HepG2 (cell line): ENCODE results near the gene SMARCA5. TPM values are rescaled to one million over a fixed set of nuclear protein-coding genes. Genes with fewer than 3 reads are reported as not detected.

Experiments
- ATAC-seq: fragments of 200-7000 bp; cut with Tn5 transposase; 3 replicates; pipeline ENCODE4 v1.9.1; 2020; ENCODE audit warnings: mild to moderate bottlenecking, moderate library complexity
- BruUV-seq: library from RNA; stranded (reverse); fragments of 400-500 nt; replicated peaks from 2 replicates; lab custom pipeline; 2021; lab: Mats Ljungman, UMichigan
- CTCF ChIA-PET: fragments of 300-600 bp; formaldehyde crosslinking; extraction: SDS; loops from one replicate; lab custom pipeline; 2021; ENCODE audit warnings: low total read pairs, inconsistent platforms, low intra/inter-chr PET ratio; lab: Yijun Ruan, JAX
- POLR2A ChIA-PET: fragments of 350-600 bp; sonication (Branson Sonifier 250); formaldehyde crosslinking; loops from one replicate; lab custom pipeline; 2020; ENCODE audit warnings: antibody characterized with exemption, inconsistent platforms; lab: Yijun Ruan, JAX
- DNase-seq: peaks from one replicate; pipeline ENCODE4 v3.0.0-alpha.2; 2015; ENCODE audit warnings: low spot score
- FAIRE-seq: peaks from 3 replicates; lab custom pipeline; 2011; peaks lifted over from hg19 to GRCh38; lab: Jason Lieb, UNC
- H2AFZ ChIP-seq: one replicate; pipeline ENCODE4 v1.6.1; 2011; ENCODE audit warnings: low read length, inconsistent platforms
- H3K27ac ChIP-seq: fragments of 300-600 bp; 3 replicates; pipeline ENCODE4 v1.8.0; 2011; ENCODE audit warnings: mixed run types, mild to moderate bottlenecking, mixed read lengths, low read length, inconsistent platforms; ENCODE audit not compliant: insufficient read depth; ENCODE audit errors: extremely low read length
- H3K27me3 ChIP-seq, 2 experiments: fragments of 200-600 bp in 1 of 2; 2 replicates in 1 of 2; 3 replicates in 1 of 2; pipeline versions ENCODE4 v1.6.0 to v1.8.0; 2011; ENCODE audit warnings: low read length in 2 of 2, mild to moderate bottlenecking in 2 of 2, moderate library complexity in 2 of 2, inconsistent platforms in 1 of 2; ENCODE audit not compliant: insufficient read depth in 2 of 2, control insufficient read depth in 1 of 2
- H3K36me3 ChIP-seq, 2 experiments: fragments of 200-600 bp in 1 of 2; replicated peaks in 1 of 2; 2 replicates in 1 of 2; 3 replicates in 1 of 2; pipeline versions ENCODE4 v1.5.1 to v1.8.0; 2011; ENCODE audit warnings: low read length in 2 of 2, inconsistent platforms in 1 of 2; ENCODE audit not compliant: insufficient read depth in 2 of 2, control insufficient read depth in 1 of 2
- H3K4me1 ChIP-seq: 2 replicates; pipeline ENCODE4 v1.5.1; 2012; ENCODE audit warnings: low read length, inconsistent platforms; ENCODE audit not compliant: insufficient read depth
- H3K4me2 ChIP-seq: 2 replicates; pipeline ENCODE4 v1.6.0; 2011; ENCODE audit warnings: low read depth, low read length, inconsistent platforms
- H3K4me3 ChIP-seq, 3 experiments: fragments of 200-600 bp in 1 of 3; sonication (generic), shearing (Covaris generic) in 1 of 3; replicated peaks in 1 of 3; 2 replicates each; pipeline ENCODE4 v1.5.1; 2011 to 2016; ENCODE audit warnings: low read length in 3 of 3, inconsistent platforms in 2 of 3, low read depth in 2 of 3, mild to moderate bottlenecking in 2 of 3, control low read depth in 1 of 3, mixed read lengths in 1 of 3; ENCODE audit not compliant: insufficient read depth in 1 of 3
- H3K79me2 ChIP-seq: one replicate; pipeline ENCODE4 v1.6.1; 2011; ENCODE audit warnings: low read length, inconsistent platforms; ENCODE audit not compliant: insufficient read depth
- H3K9ac ChIP-seq: 2 replicates; pipeline ENCODE4 v1.6.0; 2011; ENCODE audit warnings: mild to moderate bottlenecking, low read depth, low read length, inconsistent platforms; ENCODE audit not compliant: insufficient read depth
- H3K9me3 ChIP-seq: 2 replicates; pipeline ENCODE4 v1.5.1; 2012; ENCODE audit warnings: mild to moderate bottlenecking, low read length
- H4K20me1 ChIP-seq: 2 replicates; pipeline ENCODE4 v1.6.0; 2011; ENCODE audit warnings: inconsistent platforms, mild to moderate bottlenecking, low read length, moderate library complexity; ENCODE audit not compliant: insufficient read depth
- ATF7 ChIP-seq, 2 experiments: fragments of 450-650 bp in 1 of 2; sonication (generic) in 1 of 2; formaldehyde crosslinking in 1 of 2; IDR thresholded peaks; 2 replicates each; pipeline versions ENCODE4 v1.4.0 to v1.6.1; 2016 to 2020; ENCODE audit warnings: antibody characterized with exemption in 1 of 2, mild to moderate bottlenecking in 1 of 2, missing genetic modification reagents in 1 of 2
- KLF16 ChIP-seq, 2 experiments: sonication (generic) in 1 of 2; formaldehyde crosslinking in 1 of 2; IDR thresholded peaks; 2 replicates each; pipeline versions ENCODE4 v1.6.1 to v1.8.0; 2016 to 2023; ENCODE audit warnings: missing genetic modification reagents in 2 of 2, missing compliant biosample characterization in 1 of 2
- NFKB2 ChIP-seq: sonication (generic); formaldehyde crosslinking; IDR thresholded peaks from 2 replicates; pipeline ENCODE4 v1.4.0; 2020; ENCODE audit warnings: missing genetic modification reagents, borderline replicate concordance
- TIGD3 ChIP-seq: sonication (generic); formaldehyde crosslinking; IDR thresholded peaks from 2 replicates; pipeline ENCODE4 v1.5.1; 2020; ENCODE audit warnings: mild to moderate bottlenecking, missing genetic modification reagents, borderline replicate concordance
- WGBS: methylation state at CpG from one replicate; pipeline ENCODE4 v1.1.6; 2017; ENCODE audit warnings: low lambda C conversion rate; 5-methylcytosine and 5-hydroxymethylcytosine counted together
- in situ Hi-C: cut with HindIII; loops from 2 replicates; pipeline ENCODE4 v1.10.0; 2017; ENCODE audit warnings: low pct_unique_long_range_greater_than_20kb; ENCODE audit not compliant: extremely low pct_ligation_motif_present
- intact Hi-C: fragments of 100-400 bp; cut with micrococcal nuclease; formaldehyde crosslinking; loops from one replicate; pipeline ENCODE4 v1.10.0; 2022; ENCODE audit not compliant: unreplicated experiment
- polyA plus RNA-seq, 8 experiments: library from polyadenylated mRNA; depleted of rRNA in 3 of 8; stranded (reverse) in 7 of 8; unstranded in 1 of 8; fragments of >200 nt; fragmentation: Illumina TruSeq in 4 of 8; extraction: Trizol in 4 of 8; gene quantifications; 2 replicates each; pipeline versions ENCODE4 v1.2.1 to v1.2.3, GENCODE V29; 2011 to 2016; ENCODE audit warnings: low read depth in 4 of 8, missing spikeins in 1 of 8, mixed read lengths in 1 of 8; ENCODE audit not compliant: insufficient read depth in 1 of 8
- total RNA-seq, 5 experiments: library from RNA; depleted of rRNA; stranded (reverse); fragments of >200 nt; fragmentation: Illumina TruSeq; extraction: Trizol; gene quantifications; 2 replicates each; pipeline ENCODE4 v1.2.3, GENCODE V29; 2016; ENCODE audit warnings: low read depth in 1 of 5

Gene SMARCA5
- total and polyA plus RNA-seq, 2 of the 13 experiments (the other 11 are each of a cell fraction or from before 2014, with no cell fraction given): 7.0 to 37.5 TPM

GRCh38 chr4:143515905-143516304 is 2.4 kb downstream of the SMARCA5 start (continued):
- TF ChIP-seq TIGD3 (CRISPR knock-in tag) (no peak), NFKB2 (CRISPR knock-in tag) (no peak)

GRCh38 chr4:143517764-143518163 is 4.3 kb downstream of the SMARCA5 start:
- peaks cover 31% of the 10 kb centered on the region for H3K4me1 ChIP-seq
- 96% methylated on average over 2 of the region's 2 CpGs for WGBS
- in situ Hi-C loops: loop anchor here (10.0 to 25.0 kb wide), 2 partner anchors 333 to 1595 kb away; partner anchors contain the start of gene USP38
- CTCF ChIA-PET: no interaction called here
- H4K20me1 ChIP-seq: peaks cover 25% of the 10 kb centered on the region
- POLR2A ChIA-PET: no interaction called here
- ATAC-seq: no peak
- H3K79me2 ChIP-seq: peaks cover 64% of the 10 kb centered on the region
- no peaks in the 10 kb centered on the region; a peak in 1 of 5 replicates for H3K27me3 ChIP-seq
- intact Hi-C loops: loop anchor here (10.0 kb wide), 3 partner anchors 183 to 333 kb away; partner anchors contain the start of genes GAB1 and USP38
- TF ChIP-seq KLF16 (CRISPR knock-in tag; IDR thresholded peaks at IDR 0.05): no peak
- peak; percentile 64 for TF ChIP-seq ATF7 (IDR thresholded peaks at IDR 0.05)
- TF ChIP-seq ATF7 (CRISPR knock-in tag; IDR thresholded peaks at IDR 0.05): no peak
- no peak for DNase-seq
- no peaks in the 10 kb centered on the region for H3K9me3 ChIP-seq
- no TSS peak for BruUV-seq
- H2AFZ ChIP-seq: no peak overlapping the region
- no peak overlapping the region for H3K4me2 ChIP-seq
- H3K27ac ChIP-seq: no peak overlapping the region
- peaks cover 7 to 47% of the 10 kb centered on the region in 2 experiments for H3K36me3 ChIP-seq
- FAIRE-seq: no peak
- H3K4me3 ChIP-seq: no peak overlapping the region
- H3K9ac ChIP-seq: no peak overlapping the region
